HG03469 (cell line): ENCODE data around the gene EFCC1.

ENCODE experiments used
- ATAC-seq: cut with Tn5 transposase; IDR thresholded peaks from one replicate; pipeline ENCODE4 v1.9.1; 2021; ENCODE audit warnings: mild to moderate bottlenecking, moderate library complexity, moderate number of reproducible peaks; ENCODE audit not compliant: unreplicated experiment

Gene EFCC1

DNA sequence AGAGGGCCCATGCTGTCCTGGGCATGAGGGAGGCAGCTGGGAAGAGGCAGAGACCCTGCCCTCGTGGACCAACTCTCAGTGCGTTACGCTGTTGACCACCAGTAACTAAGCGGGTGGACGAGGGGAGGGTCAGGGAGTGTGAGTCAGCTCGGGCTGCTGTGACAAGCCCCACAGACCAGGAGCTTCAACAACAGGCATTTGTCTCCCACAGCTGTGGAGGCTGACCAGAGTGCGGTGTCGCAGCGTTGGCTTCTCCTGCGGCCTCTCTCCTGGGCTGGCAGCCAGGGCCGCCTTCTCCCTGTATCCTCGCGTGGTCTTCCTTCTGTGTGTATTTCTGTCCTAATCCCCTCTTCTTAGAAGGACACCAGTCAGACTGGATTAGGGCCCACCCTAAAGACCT lies 13.0 kb downstream of the EFCC1 start:
- ATAC-seq = no peak

- no peak for ATAC-seq
Observed at GRCh38 chr3:129014793-129015345, 13.8 kb downstream of the EFCC1 start.

DNA sequence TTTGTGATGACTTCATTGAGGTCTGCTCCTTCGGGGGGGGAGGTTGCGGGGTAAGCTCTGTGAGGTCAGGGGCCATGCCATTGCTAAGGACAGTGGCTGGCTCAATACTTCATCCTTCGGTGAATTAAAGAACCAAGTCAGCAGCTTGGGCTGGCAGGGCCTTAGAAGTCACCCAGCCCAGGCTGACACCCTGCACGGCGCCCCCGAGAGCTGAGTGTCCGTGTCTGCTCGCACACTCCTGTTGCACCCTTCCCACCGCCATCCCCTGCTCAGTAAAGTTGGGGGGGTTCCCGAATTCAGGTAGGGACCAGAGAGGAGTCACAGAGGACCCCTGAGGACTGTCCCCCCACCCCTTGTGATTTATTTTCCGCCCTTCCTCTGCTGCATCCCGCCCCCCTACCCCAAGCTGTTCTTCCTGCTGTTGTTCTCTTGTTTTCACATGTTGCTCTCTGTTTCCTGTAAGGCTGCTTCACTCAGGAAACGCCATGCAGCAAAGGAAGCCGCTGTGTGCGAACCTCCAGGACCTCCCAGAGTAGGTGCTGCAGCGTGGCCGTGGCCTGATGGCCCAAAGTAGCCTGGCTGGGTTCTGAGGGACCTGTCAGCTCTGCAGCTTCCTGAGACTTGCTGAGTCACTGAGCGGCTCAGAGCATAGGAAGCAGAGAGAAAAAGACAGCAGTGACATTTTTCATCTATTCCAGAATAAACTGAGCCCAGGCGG lies 14.4 kb downstream of the EFCC1 start:
- ATAC-seq = no peak

DNA sequence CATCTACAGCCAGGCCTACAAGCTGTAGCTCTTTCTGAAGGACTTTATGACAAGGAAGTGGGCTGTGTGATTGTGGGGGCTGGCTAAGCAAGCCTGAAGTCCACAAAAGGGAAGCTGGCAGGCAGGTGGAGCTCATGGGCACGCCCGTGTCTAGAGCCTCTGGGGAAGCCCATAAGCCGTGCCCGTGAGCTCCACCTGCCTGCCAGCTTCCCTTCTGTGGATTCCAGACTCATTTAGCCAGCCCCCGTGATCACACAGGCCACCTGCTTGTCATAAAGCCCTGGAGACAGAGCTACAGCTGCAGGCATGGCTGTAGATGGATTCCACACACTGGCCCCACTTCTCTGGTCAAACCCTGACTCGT lies 15.2 kb downstream of the EFCC1 start:
- no peak for ATAC-seq

DNA sequence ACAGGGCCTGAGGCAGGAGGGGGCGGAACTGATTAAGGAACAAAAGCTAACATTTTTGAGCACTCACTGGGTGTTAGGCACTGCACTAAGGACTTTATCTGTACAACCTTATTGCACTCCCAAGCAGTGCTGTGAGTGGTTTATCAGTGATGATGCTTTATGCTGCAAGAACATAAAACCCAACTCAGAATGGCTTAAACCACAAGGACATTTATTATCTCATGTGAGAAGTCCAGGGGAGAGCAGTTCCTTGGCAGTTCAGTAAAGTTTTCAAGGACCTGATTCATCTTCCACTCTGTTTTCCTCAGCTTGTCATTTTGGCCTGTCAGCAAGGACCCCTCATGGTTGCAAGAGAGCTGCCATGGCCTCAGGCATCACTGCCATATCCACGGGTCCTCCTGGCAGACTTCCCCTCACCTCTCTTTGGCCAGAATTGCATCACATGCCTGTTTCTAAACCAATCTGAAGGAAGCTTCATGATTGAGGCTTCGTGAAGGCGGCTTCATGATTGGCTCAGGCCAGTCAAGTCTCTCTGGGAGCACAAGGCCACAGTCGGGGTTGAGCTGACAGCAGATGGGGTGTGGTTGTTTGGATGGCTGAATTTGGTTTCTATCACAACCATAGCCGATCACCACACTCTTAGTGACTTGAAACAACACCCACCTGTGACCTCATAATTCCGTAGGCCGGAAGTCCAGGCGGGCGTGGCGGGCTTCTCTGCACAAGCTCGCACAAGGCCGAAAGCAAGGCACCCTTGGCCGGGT lies 15.8 kb downstream of the EFCC1 start:
- ATAC-seq = peak; percentile 44

GRCh38 chr3:129017484-129017899 lies 16.4 kb downstream of the EFCC1 start:
- ATAC-seq = no peak

GRCh38 chr3:129018271-129018670 lies 17.2 kb downstream of the EFCC1 start:
- ATAC-seq = no peak

GRCh38 chr3:129018751-129019150 lies 17.6 kb downstream of the EFCC1 start:
- ATAC-seq = no peak

DNA sequence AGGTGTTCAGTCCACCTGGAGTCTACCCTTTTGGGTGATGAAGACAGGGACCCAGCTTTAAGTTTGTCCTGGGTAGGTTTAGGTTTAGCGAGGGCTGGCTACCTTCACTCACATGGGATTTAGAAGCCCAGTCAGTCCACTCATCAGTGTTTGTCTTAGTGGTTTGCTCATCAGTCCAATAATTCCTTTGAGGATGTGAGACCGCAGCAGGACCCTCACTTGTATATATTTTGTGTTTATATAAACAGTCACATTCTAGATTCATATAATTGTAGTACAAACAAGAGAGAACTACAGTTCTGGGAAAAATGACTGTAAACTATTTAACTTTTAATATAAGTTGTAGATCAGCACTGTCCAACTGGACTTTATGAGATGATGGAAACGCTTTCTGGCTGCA lies 18.2 kb downstream of the EFCC1 start:
- no peak for ATAC-seq

DNA sequence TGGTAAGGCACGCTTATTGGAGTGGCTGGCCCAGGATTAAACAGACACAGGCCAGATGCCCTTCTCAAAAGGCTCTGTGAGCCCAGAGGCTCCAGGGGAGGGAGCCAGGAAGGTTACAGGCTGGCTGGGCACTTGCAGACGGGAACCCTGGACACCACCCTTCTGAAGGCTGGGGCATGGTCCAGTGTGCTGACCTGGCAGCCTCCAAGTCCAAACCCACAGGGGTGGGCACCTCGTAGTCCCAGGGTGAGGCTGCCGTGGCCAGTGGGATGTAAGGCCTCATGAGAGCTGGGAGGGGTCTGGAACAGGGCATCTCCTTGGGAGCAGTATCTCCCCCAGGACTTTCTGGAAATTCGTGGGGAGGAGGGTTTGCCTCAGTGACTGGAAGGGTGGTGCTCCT lies 19.6 kb downstream of the EFCC1 start:
- no peak for ATAC-seq

DNA sequence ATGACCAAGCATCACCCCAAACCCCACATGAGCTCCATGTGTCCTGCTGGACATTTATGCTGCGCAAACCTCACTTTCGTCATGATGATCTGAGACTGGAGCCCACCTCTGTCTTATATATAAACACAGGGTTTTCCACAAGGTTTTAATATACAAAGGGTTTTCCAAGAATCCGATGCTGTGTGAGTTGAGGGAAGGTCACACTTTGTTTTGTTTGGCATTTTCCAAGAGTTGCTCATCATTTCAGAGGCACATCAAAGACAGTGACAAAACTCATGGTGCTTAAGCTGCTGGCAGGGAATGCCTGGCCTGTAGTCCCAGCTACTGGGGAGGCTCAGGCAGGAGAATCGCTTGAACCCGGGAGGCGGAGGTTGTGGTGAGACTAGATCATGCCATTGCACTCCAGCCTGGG lies 20.0 kb downstream of the EFCC1 start:
- ATAC-seq = no peak

DNA sequence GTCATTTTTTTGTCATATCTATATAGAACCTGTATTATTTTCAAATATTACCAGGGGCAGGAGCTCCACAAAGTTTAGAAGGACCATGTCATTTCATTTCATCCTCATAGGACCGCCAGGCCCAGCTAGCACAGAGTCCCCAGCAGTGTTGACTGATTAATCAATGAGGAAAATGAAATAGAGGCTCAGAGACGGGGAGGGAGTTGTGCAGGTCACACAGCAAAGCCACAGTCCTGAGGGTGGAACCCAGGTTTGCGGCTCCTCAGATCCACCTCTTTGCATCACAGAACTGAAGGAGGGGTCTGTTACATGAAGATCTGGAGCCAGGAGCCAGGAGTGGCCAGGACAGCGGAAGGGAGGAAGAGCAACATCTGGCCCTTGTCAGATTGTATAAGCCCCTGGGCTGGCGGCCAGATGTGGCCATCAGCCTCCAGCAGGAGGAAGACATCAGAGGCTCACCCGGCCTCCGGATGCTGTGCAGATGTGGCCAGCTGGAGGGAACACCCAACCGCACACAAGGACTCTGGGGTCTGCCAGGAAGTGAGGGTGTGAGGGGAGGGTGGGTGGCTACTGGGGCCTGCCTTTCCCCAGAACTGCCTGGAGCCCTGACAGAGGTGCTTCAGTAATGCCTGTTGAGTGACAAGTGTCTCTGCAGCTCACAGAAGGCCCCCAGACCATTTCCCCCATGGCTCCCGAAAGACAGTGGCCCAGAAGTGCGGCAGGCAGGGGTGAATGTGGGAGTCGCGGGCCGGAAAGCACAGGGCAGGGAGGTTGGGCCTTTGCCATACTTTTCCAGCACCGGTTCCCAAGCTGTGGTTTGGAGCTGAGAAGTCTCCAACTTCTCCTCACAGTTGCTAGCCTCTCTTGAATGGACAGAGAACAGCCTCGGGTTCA lies 21.3 kb downstream of the EFCC1 start:
- ATAC-seq = no peak

DNA sequence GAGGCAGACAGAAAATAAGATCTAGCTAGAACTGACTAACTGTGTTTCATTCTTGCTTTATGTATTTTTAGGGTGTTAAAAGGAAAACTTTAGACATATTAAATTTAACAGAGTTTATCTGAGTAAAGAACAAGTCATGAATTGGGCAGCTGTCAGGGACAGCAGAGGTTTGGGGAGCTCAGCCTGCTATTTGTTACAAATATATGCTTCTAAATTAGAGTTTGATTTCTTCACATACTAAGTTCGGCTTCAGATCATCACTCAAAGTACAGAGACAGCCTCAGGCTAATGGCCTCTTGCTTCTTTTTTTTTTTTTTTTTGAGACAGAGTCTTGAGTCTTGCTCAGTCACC lies 21.9 kb downstream of the EFCC1 start:
- ATAC-seq = no peak

DNA sequence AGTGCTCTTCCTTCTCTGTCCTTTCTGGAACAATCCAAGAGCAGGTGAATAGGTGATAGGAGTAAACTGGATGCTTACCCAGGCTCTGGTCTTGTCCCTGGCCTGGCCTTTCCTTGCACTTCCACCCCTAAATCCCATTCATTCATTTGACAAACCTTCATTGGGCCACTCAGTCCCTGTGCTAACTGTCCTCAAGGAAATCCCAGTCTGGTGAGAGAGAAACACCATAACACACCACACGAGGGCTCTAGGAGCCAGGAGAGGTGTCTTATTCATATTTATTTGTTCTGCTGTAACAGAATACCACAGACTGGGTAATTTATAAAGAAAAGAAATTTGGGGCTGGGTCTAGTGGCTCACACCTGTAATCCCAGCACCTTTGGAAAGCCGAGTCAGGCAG lies 22.8 kb downstream of the EFCC1 start:
- no peak for ATAC-seq

DNA sequence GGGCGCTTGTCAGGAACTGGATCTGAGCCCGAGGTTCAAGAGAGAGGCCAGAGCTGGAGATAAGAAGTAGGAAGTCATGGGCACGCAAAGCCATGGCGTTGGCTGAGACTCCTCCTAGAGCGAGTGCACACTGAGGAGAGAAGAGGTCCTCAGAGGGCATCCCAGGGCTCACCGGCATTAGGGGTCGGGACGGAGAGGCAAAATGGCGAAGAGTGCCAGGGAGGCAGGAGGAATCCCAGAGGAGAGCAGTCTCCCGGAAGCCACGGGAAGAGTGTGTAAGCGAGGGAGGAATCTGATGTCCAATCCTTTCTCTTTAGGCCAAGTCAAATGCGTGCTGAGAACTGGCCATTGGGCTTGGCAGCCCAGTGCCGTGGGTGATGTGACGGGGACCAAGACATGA lies 24.0 kb downstream of the EFCC1 start:
- ATAC-seq = no peak

DNA sequence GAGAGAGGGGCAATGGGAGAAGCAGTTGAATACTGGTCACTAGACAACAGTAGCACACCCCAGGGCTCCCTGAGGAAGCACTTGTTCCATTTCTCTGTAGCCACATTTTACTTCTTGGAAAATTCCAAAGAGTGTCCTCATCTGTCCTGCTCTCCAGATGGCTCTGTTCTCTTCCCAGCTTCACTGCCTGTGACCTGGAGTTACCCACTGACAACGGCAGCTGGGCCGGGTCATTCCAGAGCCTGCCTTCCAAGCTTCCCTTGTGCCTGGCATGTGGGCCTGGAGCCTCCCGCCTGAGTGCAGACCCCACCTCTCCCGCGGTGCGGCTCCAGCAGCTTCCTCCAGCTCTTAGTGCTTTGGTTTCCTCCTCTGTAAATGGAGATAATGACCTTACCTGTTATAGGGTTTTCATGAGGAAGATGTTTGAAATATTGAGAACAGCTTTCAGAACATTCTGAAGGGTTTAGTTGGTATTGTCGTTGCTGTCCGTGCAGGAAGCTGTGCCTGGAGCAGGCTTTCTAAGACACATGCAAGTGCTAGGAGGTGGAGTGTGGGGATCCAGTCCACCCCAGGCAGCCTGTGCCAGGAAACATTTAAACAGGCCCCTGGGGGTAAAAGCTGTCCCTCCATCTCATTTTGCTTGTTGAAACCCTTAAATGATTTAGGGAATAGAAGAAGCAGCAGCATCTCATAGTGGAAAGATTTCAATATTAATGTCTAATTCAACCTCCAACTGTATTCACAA lies 24.8 kb downstream of the EFCC1 start:
- no peak for ATAC-seq

DNA sequence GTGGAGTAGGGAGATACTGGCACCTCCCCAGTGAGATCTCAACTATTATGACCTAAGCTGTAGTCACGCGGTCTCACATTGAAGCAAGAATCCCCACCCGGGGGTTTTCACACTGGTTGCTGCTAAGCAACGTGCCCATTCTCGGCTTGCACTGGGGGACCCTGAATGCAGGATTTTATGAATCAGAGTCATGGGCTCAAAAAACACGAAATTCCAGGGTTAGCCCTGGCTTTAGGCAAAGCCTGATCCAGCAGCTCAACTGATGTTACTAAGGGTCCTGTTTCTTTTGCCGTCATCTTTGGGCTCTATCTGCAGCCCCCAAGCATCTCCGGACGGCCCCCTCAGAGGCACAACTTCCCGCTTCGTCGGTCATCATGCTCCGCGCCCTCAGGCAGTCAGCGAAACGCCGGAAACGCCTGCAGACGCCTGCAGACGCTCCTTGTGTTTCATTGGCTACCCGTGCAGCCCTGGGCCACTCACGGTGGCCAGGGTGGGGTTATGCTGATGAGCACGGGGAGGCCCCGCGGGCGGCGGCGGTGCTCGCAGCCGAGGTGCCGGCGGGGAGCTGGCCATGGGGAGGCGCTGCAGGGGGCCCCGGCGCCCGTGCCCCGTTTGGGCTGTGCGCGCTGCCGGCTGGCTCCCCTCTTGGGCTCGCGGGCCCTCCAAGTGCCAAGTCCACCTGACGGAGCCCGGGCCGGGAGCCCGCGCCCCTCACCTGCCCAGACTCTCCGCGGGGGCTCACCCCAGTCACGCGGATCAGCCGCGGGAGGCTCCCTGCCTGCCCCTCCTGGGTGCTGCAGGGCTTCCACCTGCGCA lies 25.8 kb downstream of the EFCC1 start:
- peak; percentile 90 for ATAC-seq

DNA sequence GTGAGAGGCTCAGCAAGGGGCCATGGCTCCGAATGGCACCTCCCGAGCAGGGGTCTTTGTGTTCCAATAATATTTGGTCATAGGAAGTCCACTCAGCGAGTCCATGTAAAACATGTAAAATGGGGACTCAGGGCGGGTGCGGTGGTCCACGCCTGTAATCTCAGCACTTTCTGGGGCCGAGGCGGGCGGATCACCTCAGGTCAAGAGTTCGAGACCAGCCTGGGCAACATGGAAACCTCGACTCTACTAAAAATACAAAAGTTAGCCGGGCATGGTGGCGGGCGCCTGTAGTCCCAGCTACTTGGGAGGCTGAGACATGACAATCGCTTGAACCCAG lies 26.4 kb downstream of the EFCC1 start:
- ATAC-seq = no peak

- no peak for ATAC-seq
Observed at GRCh38 chr3:129028866-129029265, 27.8 kb downstream of the EFCC1 start.

- ATAC-seq = no peak
Observed at GRCh38 chr3:129030611-129031010, 29.5 kb downstream of the EFCC1 start.
